ENCODE measurements around the gene TFR2. TPM values are rescaled to one million over a fixed set of nuclear protein-coding genes. Genes with fewer than 3 reads are reported as not detected.
A peak's percentile ranks its signal among the peaks of the same experiment; 100 is the strongest.

TFR2 gene
- 1.1 and 1.7 TPM in 2 replicates for total RNA-seq (2014; rRNA removed; shearing (Covaris generic))

DNA sequence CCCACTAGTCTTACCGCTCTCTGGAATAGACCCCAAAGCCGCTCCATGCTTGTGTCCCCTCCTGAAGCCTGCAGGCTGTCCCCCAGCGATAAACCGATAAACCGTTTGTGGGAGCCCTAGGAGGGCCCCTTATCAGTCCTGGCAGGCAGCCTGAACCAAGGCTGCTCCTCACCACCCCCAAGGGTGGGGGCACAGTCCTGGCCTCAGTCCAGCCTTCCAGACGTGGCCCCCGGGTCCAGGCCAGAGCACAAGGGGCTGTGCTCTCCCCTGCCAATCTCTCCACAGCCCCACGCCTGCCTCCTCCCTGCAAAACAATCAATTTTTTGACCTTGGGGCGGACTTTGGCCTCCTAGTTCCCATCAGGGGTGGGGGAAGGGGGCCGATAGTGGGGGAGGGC is at the start of gene TFR2:
TFR2 (minus strand) TSS at position 90 of the 397 bp plus-strand sequence; CDS start at position 47, 43 bp downstream.
- DNase-seq (ENCODE audit: low spot score) = no peak

DNA sequence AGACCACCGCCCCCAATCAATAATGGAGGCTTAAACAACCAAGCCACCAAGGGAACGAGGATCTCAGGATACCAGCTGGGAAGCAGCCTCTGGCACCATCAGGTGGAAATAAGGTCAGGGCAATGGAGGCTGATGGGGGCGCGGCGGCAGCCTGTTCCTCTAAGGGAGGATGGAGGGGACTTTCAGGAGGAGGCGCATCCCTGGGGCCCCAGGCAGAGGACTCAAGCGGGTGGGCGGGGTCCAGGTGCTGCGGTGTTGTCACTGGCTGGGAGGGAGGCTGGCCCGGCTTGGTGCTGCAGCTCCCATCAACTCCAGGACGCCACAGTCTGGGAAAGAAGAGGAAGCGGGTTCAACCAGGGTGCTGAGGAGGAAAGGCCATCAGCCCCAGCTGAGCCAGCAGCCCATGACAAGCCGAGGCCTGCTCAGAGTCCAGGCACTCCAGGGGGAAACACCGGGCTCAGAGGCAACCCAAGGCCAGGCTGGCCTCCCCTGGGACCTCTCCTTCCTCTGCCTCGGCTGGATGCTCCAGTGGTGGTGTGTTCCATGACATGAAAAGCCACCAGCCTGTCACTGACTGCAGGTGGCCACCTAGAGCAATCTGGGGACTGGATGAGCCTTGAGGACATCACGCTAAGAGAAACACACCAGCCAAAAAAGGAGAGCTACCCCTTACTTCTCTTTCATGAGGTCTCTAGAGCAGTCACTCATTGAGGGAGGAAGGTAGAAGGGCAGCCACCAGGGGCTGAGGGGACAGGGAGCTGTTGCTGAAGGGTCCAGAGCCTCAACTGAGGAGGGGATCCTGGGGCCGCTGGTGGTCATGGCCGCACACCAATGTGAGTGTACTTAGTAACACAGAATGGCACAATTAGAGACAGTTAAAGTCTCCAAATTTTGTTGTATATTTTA is 48.1 kb upstream of the TFR2 start:
- in situ Hi-C loops (cut with HindIII; ENCODE audit: low sequenced_read_pairs) = no loop called here
- no peak for DNase-seq (ENCODE audit: low spot score)

More for the DNA sequence above, at the start of gene TFR2:
- in situ Hi-C loops (cut with HindIII; ENCODE audit: low sequenced_read_pairs) = no loop called here

DNA sequence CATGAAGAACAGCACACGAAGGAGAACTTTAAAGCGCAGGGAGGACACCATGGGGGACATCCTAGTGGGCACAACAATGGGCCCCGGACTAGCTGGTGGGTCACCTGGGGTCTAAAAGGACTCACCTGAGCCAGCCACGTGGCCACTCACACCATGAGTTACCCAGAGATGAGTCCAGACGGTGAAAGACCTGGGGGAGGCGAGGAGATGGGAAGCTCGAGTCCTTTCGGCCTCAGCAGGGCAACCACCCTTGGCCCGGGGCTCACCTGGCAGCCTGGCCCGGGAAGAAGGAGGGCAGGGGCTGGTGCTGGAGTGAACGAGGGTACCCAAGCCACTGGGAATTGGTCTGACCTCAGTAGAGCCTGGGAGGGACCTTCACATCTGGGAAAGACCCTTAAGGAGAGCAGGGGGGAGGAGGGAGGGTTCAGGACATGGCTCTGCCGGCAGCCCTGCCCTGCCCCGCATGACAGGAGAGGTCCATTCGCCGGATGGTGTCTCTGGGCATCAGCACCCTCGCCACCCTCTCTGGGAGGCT is 47.0 kb upstream of the TFR2 start:
- in situ Hi-C loops (cut with HindIII; ENCODE audit: low sequenced_read_pairs) = no loop called here
- DNase-seq (ENCODE audit: low spot score) = no peak

DNA sequence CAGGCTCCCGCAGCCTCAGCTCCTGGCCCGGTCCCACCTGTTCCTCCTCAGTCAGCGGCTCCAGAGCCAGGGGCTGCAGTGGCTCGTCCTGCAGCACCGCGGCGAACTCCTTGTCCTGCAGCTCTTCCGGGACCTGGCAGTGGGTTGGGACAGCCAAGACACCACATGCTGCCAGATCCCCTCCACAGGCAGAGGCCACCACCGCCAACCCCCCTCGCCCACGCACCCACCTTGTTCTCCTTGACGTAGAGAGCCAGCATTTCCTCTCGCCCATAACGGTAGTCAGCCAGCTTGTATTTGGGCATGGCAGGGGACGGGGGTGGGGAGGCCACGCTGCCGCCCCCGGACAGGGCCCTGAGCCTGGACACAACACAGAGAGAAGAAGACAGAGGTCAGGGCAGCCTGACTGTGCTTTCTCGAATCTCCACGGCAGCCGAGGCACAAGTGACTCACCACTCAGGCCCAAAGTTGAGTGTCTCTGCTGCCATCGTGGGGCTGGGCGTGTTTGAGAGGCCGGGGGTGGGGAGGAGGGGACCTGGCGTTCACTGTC is 46.5 kb upstream of the TFR2 start:
- no peak for DNase-seq (ENCODE audit: low spot score)
- in situ Hi-C loops (cut with HindIII; ENCODE audit: low sequenced_read_pairs) = no loop called here

DNA sequence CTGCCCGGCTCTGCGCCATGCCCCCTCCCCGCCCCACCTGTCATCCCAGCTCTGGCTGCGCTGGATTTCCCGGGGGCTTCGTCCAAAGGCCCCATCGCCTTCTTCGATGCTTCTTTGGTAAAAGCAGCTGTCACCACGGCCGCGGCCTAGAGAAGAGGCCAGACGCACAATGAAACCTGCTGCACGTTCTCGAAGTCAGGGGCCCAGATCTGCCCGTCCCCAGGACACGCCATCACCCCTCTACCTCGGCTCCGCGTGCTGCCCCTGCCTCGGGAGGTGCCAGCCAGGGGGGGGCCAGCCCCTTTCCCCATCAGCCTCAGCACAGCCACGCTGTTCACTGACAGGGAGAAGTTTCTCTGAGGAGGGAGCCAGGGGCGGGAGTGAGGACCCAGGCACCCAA is 45.9 kb upstream of the TFR2 start:
- in situ Hi-C loops (cut with HindIII; ENCODE audit: low sequenced_read_pairs) = no loop called here
- DNase-seq (ENCODE audit: low spot score) = no peak

DNA sequence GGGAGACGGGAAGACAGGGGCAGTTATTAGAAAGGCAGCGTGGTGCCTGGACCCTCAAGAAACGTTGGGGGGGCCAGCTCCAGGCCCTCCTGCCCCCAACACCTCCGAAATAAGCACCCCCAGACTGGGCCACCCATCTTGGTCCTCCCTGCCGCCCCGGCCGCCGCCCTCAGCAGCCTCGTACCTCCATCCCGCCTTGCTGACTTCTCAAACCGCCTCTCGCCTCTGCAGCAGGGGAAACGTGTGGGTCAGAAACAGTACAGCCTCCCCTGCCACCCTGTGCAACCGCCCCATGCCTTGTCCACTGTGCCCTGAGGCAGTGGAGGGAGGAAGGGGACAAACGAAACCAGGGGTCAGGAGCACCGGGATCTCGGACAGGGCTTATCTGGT is 45.5 kb upstream of the TFR2 start:
- DNase-seq (ENCODE audit: low spot score) = no peak
- in situ Hi-C loops (cut with HindIII; ENCODE audit: low sequenced_read_pairs) = no loop called here

DNA sequence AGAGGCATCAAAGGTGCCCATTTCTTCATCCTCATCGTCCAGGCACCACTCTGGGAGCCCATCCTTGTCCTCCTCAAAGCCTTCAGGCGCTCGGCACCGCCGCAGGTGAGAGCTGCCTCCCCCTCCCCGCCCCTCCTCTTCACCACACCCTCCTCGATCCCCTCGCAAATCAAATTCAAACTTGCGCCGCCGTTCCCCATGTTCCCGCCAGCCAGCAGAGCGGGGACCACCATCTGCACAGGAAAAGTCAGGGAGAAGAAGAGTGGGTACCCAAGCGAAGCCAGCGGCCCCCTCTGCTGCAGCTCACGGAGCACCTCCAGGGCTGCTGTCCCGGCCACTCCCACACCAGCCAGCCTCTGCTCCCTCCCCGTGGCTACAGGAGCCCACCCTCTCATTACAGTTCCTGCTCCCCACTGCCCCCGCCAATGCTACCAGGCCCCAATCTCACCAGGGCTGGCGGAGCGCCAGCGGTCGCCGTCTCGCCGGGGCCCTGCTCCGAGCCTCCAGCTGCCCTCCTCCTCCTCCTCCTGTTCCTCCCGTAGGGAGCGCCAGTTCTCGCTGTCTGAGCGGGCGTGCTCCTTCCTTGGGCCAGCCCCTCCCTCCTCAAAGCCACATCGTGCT is 45.0 kb upstream of the TFR2 start:
- in situ Hi-C loops (cut with HindIII; ENCODE audit: low sequenced_read_pairs) = no loop called here
- DNase-seq (ENCODE audit: low spot score) = no peak

DNA sequence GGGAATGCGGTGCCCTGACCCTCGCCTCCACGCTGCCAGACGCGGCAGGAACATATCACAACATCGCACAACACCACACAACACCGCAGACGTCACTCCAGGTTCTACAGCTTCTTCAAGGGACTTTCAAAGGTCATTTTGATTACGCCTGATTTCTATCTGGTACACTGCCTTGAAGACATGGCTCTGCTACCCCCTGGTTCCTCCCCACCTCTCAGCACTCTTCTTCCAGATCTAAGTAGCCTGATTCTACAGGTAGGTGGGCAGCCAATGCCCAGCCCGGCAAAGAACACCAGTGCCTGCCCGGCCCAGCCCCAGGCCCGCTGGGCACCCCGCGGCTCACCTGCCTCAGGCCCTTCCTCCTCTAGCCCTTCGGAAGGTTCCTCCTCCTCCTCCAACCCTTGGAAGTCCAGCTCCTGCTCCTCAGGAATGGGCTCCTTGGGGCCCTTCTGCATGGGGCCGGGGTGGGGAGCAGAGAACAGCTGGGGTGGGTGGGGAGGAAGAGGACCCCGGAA is 44.3 kb upstream of the TFR2 start:
- DNase-seq (ENCODE audit: low spot score) = no peak
- in situ Hi-C loops (cut with HindIII; ENCODE audit: low sequenced_read_pairs) = no loop called here

DNA sequence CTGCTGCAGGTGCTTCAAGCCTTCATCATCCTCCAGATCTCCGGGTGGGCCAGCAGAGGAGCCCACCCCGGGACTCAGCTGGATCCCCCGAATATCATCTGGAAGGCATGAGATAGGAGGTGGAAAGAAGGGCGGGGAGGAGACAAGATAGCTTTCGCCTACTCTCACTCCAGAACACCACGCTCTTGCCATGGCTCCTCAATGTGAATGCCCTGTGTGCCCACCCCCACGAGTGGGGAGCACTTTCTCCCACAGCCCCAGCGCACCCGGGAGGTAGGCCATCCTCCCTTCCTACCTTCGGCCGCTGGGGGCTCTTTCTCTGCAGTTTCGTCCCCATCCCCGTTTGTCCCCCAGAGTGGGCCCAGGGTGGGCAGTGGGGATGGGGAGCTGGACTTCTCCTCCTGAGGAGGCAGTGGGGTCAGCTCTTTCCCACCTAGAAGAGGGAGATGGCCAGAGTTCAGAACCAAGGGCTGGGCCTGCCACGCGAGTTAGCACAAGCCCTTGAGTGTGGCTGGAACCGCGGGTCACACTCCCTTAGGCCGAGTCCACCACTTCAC is 43.8 kb upstream of the TFR2 start:
- in situ Hi-C loops (cut with HindIII; ENCODE audit: low sequenced_read_pairs) = no loop called here
- DNase-seq (ENCODE audit: low spot score) = no peak

DNA sequence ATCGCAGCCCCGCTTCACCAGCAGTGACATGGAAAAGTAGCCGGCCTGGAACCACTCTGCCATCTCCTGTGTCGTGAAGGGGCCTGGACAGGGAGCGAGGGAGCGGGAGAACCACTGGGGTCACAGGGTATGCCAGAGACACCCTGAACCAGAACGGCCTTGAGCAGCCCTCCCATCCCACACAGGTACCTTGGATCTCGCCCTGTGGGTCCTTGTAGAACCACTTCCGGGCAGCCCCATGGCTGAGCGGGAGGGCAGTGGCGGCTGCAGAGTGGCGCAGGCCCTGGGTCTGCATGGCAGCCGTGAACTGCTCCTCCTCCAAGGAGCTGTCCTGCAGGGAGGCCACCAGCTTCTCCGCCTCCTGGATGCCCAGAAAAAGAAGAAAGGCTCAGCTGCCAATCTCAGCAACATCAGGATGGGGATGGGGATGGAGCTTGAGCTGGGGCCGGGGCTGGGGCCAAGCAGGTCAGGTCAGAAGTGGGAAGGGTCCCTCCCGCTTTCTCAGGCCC is 43.2 kb upstream of the TFR2 start:
- in situ Hi-C loops (cut with HindIII; ENCODE audit: low sequenced_read_pairs) = no loop called here
- DNase-seq (ENCODE audit: low spot score) = no peak

DNA sequence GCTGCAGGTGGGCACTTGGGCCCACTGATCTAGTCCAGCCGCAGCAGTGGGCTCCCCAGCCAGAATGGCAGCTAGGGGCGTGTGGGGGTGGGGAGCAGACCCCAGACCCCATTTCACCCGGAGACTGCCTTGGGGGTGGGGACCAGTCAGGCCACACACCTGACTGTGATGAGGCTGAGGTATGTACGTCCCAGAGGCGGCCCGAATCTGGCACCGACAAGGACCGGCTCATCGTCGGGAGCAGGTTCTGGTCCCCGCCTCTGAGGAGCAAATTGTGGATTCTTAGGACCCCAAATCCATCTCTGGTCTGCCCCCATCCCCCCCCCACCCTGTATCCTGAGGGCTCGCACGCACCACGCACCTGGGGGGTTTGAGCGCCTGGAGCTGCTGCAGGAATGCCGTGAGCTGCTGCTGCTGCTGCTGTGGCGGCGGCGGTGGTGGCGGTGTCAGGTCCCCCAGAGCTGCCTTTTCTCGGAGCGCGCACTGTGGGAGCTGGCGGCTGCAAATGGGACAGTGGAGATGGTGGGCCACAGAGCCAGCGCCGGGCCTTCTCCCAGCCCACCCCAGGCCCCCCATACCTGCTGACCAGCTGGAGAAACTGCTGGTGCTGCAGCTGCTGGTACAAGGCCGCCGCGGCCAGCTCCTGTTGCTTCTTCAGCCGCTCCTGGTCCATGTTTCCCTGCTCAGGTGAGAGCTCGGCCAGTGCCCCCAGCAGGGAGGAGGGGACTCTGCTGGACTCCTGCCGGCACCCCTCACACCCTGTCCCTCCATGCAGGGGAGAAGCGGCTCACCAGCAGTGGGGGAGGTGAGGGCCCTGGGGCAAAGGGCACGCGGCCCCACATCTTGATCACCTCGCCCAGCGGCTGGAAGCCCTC is 42.5 kb upstream of the TFR2 start:
- in situ Hi-C loops (cut with HindIII; ENCODE audit: low sequenced_read_pairs) = no loop called here
- DNase-seq (ENCODE audit: low spot score) = no peak

DNA sequence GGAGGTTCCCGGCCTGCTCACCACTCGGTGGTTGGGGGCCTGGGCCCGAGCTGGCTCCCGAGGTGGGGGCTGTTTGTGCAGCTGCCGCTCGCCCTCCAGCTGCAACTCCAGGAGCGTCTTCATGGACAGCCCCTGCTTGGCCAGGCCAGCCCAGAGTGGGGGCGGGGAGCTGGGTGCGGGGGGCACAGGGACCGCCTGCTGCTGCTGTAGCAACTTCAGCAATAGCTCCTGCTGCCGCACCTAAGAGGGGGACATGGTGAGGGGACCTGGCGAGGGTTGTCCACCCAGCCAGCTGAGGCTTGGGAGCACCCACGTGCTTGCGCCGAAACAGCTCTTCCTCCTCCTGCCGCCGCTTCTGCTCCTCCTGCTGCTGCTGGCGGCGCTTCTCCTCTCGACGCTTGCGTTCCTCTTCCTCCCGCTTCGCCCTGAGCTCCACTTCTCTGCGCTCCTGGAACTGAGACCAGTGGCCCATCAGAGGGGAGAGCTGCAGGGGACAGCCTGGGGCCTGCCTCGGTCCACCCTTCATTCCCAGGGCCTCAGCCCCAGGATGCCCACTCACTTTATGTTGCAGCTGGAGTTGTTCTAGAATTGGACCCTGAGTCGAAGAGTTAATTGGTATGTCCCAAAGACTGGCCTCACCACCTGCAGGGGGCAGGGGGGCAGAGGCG is 41.8 kb upstream of the TFR2 start:
- in situ Hi-C loops (cut with HindIII; ENCODE audit: low sequenced_read_pairs) = no loop called here
- DNase-seq (ENCODE audit: low spot score) = no peak

DNA sequence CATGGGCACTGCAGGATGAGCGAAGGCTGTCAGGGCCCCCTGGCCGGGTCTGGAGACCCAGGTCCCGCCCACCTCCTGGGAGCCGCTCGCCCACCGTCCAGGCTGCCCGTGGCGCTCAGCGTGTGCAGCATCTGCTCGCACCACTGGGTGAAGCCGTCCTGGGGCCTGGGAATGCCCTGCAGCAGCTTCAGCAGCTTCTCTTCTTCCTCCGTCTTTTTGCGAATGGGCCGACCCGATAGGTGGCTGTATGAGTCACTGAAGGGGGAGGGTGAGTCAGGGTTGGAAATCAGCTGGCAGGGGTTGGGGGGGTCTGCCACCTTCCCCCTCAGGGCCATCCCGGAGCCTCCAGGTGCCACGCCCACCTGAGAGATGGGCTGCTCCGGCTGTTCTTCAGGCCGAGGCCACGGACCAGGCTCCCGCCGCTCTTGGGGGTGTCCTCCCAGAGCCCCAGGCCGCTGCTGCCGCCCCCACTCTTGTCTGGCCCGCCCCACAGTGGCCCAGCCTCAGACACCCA is 40.9 kb upstream of the TFR2 start:
- DNase-seq (ENCODE audit: low spot score) = no peak
- in situ Hi-C loops (cut with HindIII; ENCODE audit: low sequenced_read_pairs) = no loop called here

DNA sequence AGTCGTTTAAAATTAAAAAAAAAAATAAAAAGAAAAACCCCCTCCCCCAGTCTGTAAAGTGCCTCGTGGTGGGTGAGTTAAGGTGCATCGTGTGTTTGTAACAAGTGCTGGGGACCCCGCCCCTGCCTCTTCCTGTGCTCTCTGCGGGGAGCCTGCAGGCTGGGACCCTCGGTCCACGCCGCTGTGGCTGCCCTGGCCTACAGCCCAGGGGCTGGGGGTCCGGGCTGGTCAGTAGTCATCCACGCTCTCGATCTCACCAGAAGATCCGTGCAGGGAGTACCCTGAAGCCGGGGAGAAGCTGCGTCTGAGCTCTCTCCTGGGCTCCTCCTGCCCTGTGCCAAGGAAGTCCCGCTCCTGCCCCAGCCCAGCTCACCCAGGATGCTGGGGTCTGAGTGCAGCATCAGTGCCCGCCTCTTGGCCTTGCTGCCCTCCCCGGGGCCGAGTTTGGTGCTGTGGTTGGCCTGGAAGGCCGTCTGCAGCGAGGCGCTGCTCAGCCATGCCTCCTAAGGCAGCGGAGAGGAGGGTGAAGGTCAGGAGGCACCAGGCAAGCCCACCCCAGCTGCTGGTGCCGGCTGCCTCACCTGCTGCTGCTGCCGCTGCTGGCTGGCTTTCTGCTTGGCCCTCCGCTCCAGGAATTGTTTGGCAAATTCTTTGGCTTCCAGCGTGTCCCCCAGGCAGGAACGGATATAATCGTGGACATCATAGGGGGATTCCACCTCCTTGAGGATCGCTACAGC is 40.3 kb upstream of the TFR2 start:
- in situ Hi-C loops (cut with HindIII; ENCODE audit: low sequenced_read_pairs) = no loop called here
- no peak for DNase-seq (ENCODE audit: low spot score)

DNA sequence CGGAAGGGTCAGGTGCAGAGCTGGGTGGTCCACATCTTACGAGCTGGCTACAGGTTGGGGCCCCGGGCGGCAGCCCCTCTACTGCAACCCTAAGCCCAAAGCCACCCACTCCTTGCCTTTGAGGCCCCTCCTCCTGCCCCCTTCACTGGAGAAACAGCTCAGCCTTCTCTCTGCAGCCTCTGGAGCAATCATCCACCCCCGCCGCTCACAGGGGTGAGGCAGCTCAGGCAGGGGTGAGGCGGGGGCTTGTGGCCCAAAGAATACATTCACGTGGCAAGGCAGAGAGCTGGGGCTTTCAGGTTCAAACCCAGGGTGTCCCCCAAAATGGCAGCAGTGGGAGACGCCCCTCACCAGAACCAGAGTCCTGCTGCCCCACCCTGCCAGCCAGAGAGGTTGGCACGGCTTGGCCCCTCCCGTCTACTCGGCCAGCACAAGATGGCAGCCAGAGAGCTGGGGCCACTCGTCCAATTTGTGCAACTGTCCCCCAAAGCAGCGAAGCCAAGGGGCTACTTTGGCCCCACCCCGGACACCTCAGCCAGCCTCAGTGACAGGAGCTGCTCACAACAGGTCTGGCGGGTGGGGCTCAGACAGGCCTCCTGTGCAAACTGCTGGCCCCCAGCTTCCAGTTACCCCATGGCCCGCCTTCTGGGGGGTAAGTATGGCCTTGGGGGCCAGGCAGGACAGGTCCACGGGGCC is 39.4 kb upstream of the TFR2 start:
- in situ Hi-C loops (cut with HindIII; ENCODE audit: low sequenced_read_pairs) = no loop called here
- no peak for DNase-seq (ENCODE audit: low spot score)

DNA sequence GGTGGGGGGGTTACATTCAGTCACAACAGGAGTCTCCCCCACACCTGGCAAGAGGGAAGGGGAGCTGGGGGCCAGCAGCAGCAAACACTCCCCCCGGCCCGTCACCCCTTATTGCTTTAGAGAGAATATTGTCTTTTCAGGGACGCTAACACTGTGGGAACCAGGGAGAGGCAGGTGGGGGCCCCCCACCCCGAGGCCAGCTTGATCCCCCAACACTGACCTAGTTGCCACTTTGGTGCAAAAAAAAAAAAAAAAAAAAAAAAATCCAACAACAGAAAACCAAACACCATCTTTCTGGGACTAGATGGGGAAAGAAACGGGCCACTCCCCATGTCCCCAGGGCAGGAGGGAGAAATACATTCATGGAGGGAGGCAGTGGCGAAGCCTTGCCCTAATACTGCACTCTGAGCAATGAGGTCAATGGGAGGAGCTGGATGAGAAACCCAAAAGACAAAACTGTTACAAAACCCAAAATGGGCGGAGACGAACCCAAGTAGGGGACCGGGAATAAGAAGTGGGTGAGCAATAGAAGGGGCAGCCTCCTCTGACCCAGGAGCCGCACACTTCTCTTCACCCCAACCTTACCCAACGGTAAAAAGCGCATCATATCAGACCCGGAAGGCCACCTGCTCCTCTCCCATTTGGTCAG is 38.7 kb upstream of the TFR2 start:
- in situ Hi-C loops (cut with HindIII; ENCODE audit: low sequenced_read_pairs) = no loop called here
- DNase-seq (ENCODE audit: low spot score) = peak; percentile 46
